Measurements from ENCODE around the gene MELTF. TPM values are rescaled to one million over a fixed set of nuclear protein-coding genes. Genes with fewer than 3 reads are reported as not detected.

The MELTF gene
- total RNA-seq, 1 donor from 2014 or later: 0.40 TPM

- no peak for DNase-seq (ENCODE audit: low read depth in 2 of 2)
Observed at GRCh38 chr3:196994056-196994455, 35.6 kb downstream of the MELTF start.

GRCh38 chr3:196992461-196993065, 37.1 kb downstream of the MELTF start:
- DNase-seq (ENCODE audit: low read depth in 2 of 2): no peak

DNA sequence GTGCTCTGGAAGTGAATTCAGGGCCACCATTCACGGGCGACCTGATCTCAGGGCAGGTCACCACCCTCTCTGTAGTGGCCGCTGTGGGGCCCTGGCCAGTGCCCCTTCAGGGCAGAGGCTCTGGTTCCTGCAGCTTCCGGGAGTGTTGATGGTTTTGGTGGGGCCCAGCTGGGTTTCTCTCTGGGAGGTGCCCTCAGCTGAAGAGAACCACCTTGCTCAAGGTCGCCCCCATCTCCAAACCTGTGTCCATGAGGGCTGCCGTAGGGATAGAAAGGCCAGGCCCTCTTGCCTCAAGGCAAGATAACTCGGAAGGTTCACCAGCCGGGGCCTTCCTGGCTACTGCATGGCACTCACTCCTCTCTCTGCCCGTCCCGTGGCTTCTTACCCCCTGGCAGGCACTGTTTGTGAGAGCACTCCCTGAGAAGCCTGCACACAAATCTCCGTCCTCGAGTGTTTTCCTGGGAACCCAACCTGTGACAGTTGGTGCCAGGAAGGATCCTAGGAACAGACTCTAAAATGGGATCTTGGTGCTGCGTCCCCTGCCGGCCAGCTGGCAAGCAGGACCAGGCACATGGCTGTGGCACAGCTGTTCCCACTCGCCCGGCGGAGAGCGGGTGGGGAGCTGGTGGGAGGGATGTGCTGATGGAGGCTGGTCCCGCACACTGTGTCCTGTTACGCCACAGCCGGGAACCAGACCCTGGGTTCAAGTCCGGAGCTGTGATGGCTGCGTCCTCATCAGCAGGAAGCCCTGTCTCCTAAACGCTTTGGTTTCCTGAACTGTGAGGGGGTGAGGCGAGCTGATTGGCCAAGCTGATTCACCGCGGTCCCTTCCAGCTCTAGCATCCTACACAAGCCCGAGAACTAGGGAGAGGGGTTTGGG, 37.8 kb downstream of the MELTF start:
- DNase-seq (ENCODE audit: low read depth in 2 of 2): no peak

GRCh38 chr3:196990601-196991007, 39.0 kb downstream of the MELTF start:
- DNase-seq (ENCODE audit: low read depth in 2 of 2): no peak

- DNase-seq (ENCODE audit: low read depth in 2 of 2): no peak
Observed at GRCh38 chr3:196989721-196990262, 39.8 kb downstream of the MELTF start.

DNA sequence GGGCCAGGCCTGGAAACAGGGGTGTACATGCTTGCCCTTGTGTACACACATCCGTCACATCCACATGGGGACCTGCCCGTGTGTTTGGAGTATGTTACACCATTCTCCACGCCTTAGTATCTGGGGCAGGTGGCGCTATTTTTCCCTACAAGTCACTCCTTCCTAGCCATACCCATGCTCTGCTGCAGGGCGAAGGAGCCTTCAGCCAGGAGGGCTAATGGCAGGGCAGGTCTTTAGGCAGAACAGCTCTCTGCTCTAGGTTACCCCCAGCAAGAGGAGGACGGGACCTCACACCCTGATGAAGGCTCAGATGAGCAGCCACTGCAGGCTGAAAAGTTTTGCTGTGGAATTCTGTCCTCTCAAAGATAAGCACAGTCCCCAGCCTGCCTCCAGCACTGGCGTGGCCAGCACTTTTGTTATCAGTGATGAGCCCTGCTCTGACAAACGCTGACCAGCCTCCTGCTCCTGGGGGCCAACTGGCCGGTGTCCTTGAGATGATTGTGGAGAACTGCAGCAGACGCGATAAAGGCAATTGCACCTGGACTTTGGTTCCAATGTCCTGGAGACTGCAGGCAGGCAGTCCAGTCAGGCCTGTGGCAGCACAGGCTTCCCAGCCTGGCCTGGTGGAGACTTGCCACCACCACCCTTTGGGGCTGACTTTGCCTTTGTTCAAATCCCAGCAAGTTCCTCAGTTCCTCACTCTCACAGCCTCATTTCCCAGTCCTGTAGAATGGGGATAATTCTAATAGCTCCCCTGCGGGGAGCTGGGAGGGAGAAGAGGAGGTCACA, 41.2 kb downstream of the MELTF start:
- no peak for DNase-seq (ENCODE audit: low read depth in 2 of 2)

DNA sequence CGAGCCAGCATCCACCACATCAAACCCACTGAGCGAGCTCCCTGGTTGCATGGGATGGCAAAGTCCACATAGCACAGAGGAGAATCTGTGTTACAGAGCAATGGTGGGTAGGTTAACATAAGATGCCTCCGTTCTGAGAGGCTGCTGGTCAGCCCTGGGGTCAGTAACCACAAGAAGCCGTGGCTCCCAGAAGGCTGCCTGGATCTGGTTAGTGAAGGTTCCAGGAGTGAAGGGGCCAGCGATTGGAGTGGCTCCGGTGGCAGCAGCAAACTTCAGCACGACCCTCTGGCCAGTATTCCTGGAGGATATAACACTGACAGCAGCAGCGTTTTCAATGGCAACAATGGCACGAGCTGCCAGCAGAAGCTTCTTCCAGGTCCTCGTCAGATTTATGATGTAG, 42.6 kb downstream of the MELTF start:
- DNase-seq (ENCODE audit: low read depth in 2 of 2): no peak

GRCh38 chr3:196985954-196986885, 43.4 kb downstream of the MELTF start:
- no peak for DNase-seq (ENCODE audit: low read depth in 2 of 2)

- DNase-seq (ENCODE audit: low read depth in 2 of 2): no peak
Observed at GRCh38 chr3:196985298-196985697, 44.3 kb downstream of the MELTF start.

DNA sequence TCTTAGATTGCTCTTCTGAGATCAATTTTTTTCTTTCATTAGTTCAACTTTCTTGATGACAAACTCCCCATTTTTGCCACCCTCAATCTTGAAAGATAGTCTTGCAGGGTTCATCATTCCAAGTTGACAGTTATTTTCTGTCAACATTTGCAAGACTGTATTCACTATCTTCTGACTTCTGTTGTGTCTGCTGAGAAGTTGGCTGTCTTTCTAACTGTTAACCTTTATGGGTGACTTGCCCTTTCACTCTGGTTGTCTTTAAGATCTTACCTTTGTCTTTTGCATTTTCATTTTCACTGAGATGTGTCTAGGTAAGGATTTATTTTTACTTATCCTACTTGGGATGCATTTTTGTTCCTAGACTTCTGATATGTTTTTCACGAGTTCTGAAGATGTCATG, 46.4 kb downstream of the MELTF start:
- no peak for DNase-seq (ENCODE audit: low read depth in 2 of 2)

DNA sequence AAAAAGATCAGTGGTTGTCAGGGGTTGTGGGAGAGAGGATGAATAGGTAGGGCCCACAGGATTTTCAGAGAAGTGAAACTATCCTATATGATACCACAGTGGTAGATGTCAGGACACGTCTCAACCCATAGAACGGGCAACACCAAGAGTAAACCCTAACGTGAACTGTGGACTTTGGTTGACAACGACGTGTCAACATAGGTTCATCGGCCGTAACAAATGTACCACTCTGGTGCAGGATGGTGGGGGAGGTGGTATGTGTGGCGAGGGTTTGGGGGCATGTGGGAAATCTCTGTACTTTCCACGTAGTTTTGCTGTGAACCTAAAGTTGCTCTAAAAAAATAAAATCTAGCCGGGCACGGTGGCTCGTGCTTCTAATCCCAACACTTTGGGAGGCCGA, 48.0 kb downstream of the MELTF start:
- no peak for DNase-seq (ENCODE audit: low read depth in 2 of 2)

- no peak for DNase-seq (ENCODE audit: low read depth in 2 of 2)
Observed at GRCh38 chr3:196979545-196979944, 50.1 kb downstream of the MELTF start.

GRCh38 chr3:196976941-196977340, 52.7 kb downstream of the MELTF start:
- no peak for DNase-seq (ENCODE audit: low read depth in 2 of 2)

- no peak for DNase-seq (ENCODE audit: low read depth in 2 of 2)
Observed at GRCh38 chr3:196975349-196975748, 54.3 kb downstream of the MELTF start.

GRCh38 chr3:196974661-196975060, 55.0 kb downstream of the MELTF start:
- no peak for DNase-seq (ENCODE audit: low read depth in 2 of 2)

DNA sequence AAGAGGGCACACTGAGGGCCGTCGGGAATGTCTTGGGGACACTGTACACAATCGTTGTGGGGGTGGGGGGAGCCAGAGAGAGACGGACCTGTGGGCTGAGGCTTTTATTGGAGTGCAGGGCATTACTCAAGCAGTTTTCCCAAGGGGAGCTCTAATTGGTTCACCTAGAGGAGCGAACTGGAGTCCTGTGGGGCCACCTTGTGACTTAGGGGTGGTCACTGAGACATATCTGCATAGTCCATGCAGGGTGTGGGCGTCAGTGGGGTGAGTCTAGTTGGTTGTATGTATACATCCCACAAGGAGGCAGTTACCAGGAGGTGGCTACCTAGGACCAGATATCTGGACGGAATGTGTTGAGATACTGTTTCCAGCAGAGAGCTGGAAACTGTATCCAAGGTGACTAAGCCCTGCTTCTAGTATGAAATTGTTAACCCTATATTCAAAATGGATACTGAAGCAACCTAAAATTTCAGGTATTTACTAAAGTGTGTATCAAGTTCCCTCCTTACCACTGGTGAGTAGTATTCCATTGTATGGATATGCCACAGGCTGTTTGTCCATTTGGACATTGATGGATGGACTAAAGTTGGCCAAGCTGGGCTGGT, 58.4 kb downstream of the MELTF start:
- no peak for DNase-seq (ENCODE audit: low read depth in 2 of 2)

- DNase-seq (ENCODE audit: low read depth in 2 of 2): no peak
Observed at GRCh38 chr3:196970547-196971093, 59.0 kb downstream of the MELTF start.

DNA sequence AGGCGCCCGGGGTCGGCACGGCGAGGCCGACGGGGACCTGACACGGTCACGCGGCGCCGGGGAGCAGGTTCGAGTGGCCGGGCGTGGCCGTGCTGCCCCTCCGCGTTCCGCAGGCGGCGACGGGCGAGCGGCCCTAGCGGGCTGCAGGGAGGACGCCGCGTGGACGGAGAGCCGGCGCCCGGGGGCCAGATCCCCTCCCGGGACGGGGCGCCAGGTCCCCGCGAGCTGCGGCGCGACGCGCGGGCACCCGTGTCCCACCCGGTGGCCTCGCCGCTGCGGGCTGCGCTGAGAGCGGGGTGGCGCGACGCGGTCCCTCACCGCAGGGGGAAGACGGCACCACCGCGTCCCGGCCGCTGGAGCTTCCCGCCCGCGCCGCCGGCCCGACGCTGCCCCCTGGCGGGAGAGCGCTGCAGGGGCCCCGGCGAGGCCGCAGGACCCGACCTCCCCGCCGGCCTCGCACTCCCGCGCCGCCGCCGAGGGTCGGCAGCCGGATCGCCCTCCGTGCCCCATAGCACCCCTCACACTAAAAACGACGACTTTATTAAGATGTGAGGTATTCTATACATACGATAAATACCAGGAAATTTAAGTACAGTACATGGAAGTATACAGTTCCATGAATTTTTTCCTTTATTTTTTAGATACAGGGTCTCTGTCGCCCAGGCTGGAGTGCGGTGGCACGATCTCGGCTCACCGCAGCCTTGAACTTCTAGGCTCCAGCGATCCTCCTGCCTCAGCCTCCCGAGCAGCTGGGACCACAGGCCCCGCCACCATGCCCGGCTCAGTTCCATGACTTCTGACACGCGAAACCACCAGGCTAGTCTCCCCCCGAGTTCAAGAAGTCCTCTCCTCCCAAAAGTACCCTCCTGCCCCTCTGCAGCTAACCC, 59.7 kb downstream of the MELTF start:
- peak; percentile 68 to 81 for DNase-seq (ENCODE audit: low read depth in 2 of 2)

DNA sequence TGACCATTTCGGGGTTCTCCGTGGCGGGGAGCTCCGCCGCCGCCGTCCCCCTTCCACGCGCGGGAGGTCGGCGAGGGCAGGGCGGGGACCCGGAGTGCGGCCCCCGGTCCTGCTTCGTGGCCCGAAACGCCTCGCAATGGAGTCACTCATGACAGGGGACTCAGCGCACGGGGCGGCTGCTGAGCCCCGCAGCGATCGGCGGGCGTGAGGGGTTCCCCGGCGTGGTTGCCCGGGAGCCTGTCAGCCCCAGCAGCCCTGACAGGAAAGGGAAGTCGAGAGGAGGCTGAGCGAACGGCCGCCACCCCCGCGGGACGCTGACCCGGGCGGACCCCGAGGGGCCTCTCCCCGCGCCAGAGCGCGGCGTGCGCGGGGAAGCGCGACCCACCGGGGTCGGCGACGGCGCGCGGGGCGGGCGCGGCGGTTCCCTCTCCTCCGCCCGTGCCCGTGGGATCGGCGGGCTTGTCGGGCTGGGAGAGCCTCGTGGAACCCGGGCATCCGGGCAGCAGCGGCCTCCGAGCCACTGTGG, 60.4 kb downstream of the MELTF start:
- peak; percentile 38 to 40 for DNase-seq (ENCODE audit: low read depth in 2 of 2)

Data from lung microvascular endothelial cell (primary cell).